T-helper 2 cell treated with Interferon-gamma antibody and Interleukin-4, amounts not matched to agents 100 ng/mL and 5 ng/mL, for 36 hours (primary cell): Measurements from ENCODE around the gene IGF2BP2. TPM values are rescaled to one million over a fixed set of nuclear protein-coding genes. Genes with fewer than 3 reads are reported as not detected.
"Not testable (repeated sequence)": the region's sequence is repeated elsewhere in the genome, so short reads cannot be mapped to it uniquely, and the experiment has no call there.

ENCODE experiments used
- intact Hi-C: fragments of 100-400 bp; cut with micrococcal nuclease; formaldehyde crosslinking; loops from one replicate; pipeline ENCODE4 v1.15.1; 2023
- total RNA-seq: library from RNA; stranded (reverse); gene quantifications from 2 replicates; pipeline ENCODE4 v1.2.3, GENCODE V29; 2022

The IGF2BP2 gene
- total RNA-seq, 1 donor from 2014 or later = not detected

GRCh38 chr3:185813205-185813604 is 11.6 kb downstream of the IGF2BP2 start:
- intact Hi-C loops = no loop called here

GRCh38 chr3:185807445-185808068 is 17.3 kb downstream of the IGF2BP2 start:
- intact Hi-C loops = no loop called here

GRCh38 chr3:185798831-185799110 is 26.1 kb downstream of the IGF2BP2 start:
- intact Hi-C loops = not testable (repeated sequence)

GRCh38 chr3:185797993-185798830 is 26.6 kb downstream of the IGF2BP2 start:
- intact Hi-C loops = no loop called here

GRCh38 chr3:185797108-185797881 is 27.5 kb downstream of the IGF2BP2 start:
- intact Hi-C loops = no loop called here

GRCh38 chr3:185796431-185797107 is 28.3 kb downstream of the IGF2BP2 start:
- intact Hi-C loops = no loop called here

- intact Hi-C loops = no loop called here
Observed at GRCh38 chr3:185793381-185793780, 31.5 kb downstream of the IGF2BP2 start.

- intact Hi-C loops = no loop called here
Observed at GRCh38 chr3:185792955-185793354, 31.9 kb downstream of the IGF2BP2 start.

GRCh38 chr3:185789891-185790830 is 34.7 kb downstream of the IGF2BP2 start:
- intact Hi-C loops = no loop called here

GRCh38 chr3:185789134-185789533 is 35.7 kb downstream of the IGF2BP2 start:
- intact Hi-C loops = no loop called here

GRCh38 chr3:185788292-185788691 is 36.5 kb downstream of the IGF2BP2 start:
- intact Hi-C loops = no loop called here

GRCh38 chr3:185786956-185787877 is 37.6 kb downstream of the IGF2BP2 start:
- intact Hi-C loops = no loop called here

GRCh38 chr3:185786258-185786657 is 38.6 kb downstream of the IGF2BP2 start:
- intact Hi-C loops = not testable (repeated sequence)

GRCh38 chr3:185784317-185784716 is 40.5 kb downstream of the IGF2BP2 start:
- intact Hi-C loops = no loop called here

- intact Hi-C loops = no loop called here
Observed at GRCh38 chr3:185781759-185782158, 43.1 kb downstream of the IGF2BP2 start.

GRCh38 chr3:185779461-185779860 is 45.4 kb downstream of the IGF2BP2 start:
- intact Hi-C loops = no loop called here

GRCh38 chr3:185778821-185779220 is 46.0 kb downstream of the IGF2BP2 start:
- intact Hi-C loops = no loop called here

GRCh38 chr3:185778094-185778493 is 46.7 kb downstream of the IGF2BP2 start:
- intact Hi-C loops = no loop called here

GRCh38 chr3:185770109-185770508 is 54.7 kb downstream of the IGF2BP2 start:
- intact Hi-C loops = no loop called here
